ENCODE measurements around the gene CSK.
A peak's percentile ranks its signal among the peaks of the same experiment; 100 is the strongest.

The CSK gene

GRCh38 chr15:74838746-74839525, 57.1 kb downstream of the CSK start:
- TF ChIP-seq, protein P1, sequence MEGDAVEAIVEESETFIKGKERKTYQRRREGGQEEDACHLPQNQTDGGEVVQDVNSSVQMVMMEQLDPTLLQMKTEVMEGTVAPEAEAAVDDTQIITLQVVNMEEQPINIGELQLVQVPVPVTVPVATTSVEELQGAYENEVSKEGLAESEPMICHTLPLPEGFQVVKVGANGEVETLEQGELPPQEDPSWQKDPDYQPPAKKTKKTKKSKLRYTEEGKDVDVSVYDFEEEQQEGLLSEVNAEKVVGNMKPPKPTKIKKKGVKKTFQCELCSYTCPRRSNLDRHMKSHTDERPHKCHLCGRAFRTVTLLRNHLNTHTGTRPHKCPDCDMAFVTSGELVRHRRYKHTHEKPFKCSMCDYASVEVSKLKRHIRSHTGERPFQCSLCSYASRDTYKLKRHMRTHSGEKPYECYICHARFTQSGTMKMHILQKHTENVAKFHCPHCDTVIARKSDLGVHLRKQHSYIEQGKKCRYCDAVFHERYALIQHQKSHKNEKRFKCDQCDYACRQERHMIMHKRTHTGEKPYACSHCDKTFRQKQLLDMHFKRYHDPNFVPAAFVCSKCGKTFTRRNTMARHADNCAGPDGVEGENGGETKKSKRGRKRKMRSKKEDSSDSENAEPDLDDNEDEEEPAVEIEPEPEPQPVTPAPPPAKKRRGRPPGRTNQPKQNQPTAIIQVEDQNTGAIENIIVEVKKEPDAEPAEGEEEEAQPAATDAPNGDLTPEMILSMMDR (IDR thresholded peaks at IDR 0.05; ENCODE audit: borderline replicate concordance, insufficient read depth, low read depth, low read length) = no peak
- H3K4me3 ChIP-seq (ENCODE audit: low read depth, low read length) = no peak overlapping the region

GRCh38 chr15:74839526-74840395, 57.9 kb downstream of the CSK start:
- no peak overlapping the region for H3K4me3 ChIP-seq (ENCODE audit: low read depth, low read length)
- TF ChIP-seq, protein P1 (IDR thresholded peaks at IDR 0.05; ENCODE audit: borderline replicate concordance, insufficient read depth, low read depth, low read length) = 0 out of 2 replicates have a peak, but pooled peaks have one; percentile 29

GRCh38 chr15:74840851-74841775, 59.2 kb downstream of the CSK start:
- TF ChIP-seq, protein P1 (IDR thresholded peaks at IDR 0.05; ENCODE audit: borderline replicate concordance, insufficient read depth, low read depth, low read length) = no peak
- H3K4me3 ChIP-seq (ENCODE audit: low read depth, low read length) = no peak overlapping the region

DNA sequence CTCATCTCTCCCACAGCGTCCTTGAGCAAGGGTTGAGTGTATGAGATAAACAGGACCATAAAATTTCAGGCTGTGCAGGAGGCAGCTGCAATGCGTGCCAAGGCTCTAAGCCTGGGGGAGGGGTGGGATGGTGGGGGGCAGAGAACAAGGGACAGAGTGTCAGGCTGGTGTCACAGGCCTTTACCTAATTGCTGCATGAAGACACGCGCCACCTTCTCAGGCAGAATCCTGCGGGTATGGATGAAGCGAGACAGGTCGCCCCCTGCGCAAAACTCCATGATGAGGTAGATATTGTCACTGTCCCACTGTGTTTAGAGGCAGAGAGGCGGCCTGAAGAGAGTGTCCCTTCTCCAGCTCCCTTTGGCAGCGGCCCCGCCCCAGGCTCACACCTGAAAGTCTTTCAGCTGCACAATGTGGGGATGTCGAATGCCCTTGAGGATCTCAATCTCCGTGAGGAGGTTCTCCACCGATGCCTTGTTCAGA, 60.1 kb downstream of the CSK start:
- H3K4me3 ChIP-seq (ENCODE audit: low read depth, low read length) = peak overlapping the region; percentile 75
- TF ChIP-seq, protein P1 (IDR thresholded peaks at IDR 0.05; ENCODE audit: borderline replicate concordance, insufficient read depth, low read depth, low read length) = no peak

GRCh38 chr15:74842581-74843444, 60.9 kb downstream of the CSK start, which contains the start of gene ULK3:
TSS of gene ULK3 (minus strand) at chr15:74843156. CDS start at chr15:74843105, 51 bp downstream.
- TF ChIP-seq, protein P1 (IDR thresholded peaks at IDR 0.05; ENCODE audit: borderline replicate concordance, insufficient read depth, low read depth, low read length) = peak; percentile 68

More at GRCh38 chr15:74842581-74843444, 60.9 kb downstream of the CSK start, which contains the start of gene ULK3:
- H3K4me3 ChIP-seq (ENCODE audit: low read depth, low read length) = peak within 1 kb of the TSS; percentile 75
